Stimulated activated CD4-positive, alpha-beta T cell treated with anti-CD3 and anti-CD28 coated beads, Interleukin-4, amount 100 ng/mL, for 48 hours (primary cell): Measurements from ENCODE around the gene IL6R.

Source experiments
- DNase-seq, 2 donors: peaks; one replicate each; pipeline ENCODE4 v3.0.0-alpha.2; 2020; ENCODE audit warnings: low read depth in 2 of 2

Gene IL6R

DNA sequence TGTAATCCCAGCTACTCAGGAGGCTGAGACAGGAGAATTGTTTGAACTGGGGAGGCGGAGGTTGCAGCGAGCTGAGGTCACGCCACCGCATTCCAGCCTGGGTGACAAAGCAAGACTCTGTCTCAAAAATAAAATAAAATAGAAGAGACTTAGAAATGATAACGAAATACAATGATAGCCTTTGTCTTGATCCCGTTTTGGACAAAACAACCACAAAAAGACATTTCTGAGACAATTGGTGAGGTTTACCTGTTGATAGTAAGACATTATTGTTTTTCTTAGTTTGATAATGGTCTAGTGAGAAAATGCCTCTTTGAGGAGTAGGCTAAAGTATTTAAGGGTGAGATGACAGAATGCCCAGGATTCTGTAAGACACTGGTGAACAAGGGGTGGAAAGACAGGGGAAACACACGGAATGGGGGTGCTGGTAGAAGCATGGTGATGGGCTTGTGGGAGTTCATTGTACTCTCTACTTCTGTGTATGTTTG is 109.0 kb downstream of the IL6R start:
- DNase-seq: no peak

DNA sequence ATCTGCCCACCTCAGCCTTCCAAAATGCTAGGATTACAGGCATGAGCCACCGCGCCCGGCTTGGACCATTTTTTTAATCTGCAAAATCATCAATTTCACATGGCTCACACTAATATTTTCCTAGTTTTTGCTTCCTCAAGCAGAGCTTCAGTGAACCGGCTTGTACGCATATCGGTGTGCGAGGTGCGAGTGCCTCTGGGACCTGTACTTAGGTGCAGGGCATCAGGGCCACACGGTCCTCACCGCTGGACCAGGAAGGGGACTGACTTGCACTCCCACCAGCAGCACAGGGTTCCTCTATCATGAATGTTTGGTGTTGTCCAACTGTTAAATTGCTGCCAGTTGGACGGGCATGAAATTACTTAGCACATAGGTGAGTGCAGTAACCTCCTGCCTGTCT is 112.5 kb downstream of the IL6R start:
- no peak for DNase-seq
